ENCODE data around the gene LYPD3.

GRCh38 chr19:43452582-43452981 lies 12.8 kb downstream of the LYPD3 start:
- no peak for TF ChIP-seq CTCF (IDR thresholded peaks at IDR 0.05; ENCODE audit: extremely low read depth in 1 of 2, insufficient read depth in 1 of 2, low read depth in 1 of 2, low read length in 2 of 2)
- no peak for TF ChIP-seq MYC (IDR thresholded peaks at IDR 0.05; ENCODE audit: low read depth, low read length)
- no peak for TF ChIP-seq EZH2 (IDR thresholded peaks at IDR 0.05; ENCODE audit: borderline replicate concordance, low read depth, low read length, severe bottlenecking)
- no peak for TF ChIP-seq POLR2A (IDR thresholded peaks at IDR 0.05; ENCODE audit: low read depth, low read length)
- TF ChIP-seq MAX (IDR thresholded peaks at IDR 0.05; ENCODE audit: insufficient read depth, insufficient read length): no peak
- TF ChIP-seq JUN (IDR thresholded peaks at IDR 0.05; ENCODE audit: borderline replicate concordance, insufficient read depth, insufficient read length, low read depth): no peak
- no peak for TF ChIP-seq GATA2 (IDR thresholded peaks at IDR 0.05; ENCODE audit: insufficient read depth, insufficient read length, low read depth, low read length)

Measured in endothelial cell of umbilical vein (primary cell).